Thoracic aorta (tissue), 2 donors: ENCODE measurements around the gene H2AZ1. TPM values are rescaled to one million over a fixed set of nuclear protein-coding genes. Genes with fewer than 3 reads are reported as not detected.

ENCODE experiments used
- ATAC-seq: fragments of 150-250 bp; one replicate; pipeline ENCODE4 v1.8.0; 2017; ENCODE audit warnings: low read depth; ENCODE audit not compliant: insufficient number of reproducible peaks, low FRiP score
- DNase-seq: peaks from one replicate; pipeline ENCODE4 v3.0.0-alpha.2; 2020; ENCODE audit warnings: low spot score
- H3K27ac ChIP-seq, 2 donors: fragments of 200-600 bp; sonication (generic); 1 replicate in 1 of 2; 2 replicates in 1 of 2; pipeline ENCODE4 v1.5.1; 2016; ENCODE audit warnings: mild to moderate bottlenecking in 2 of 2, moderate library complexity in 2 of 2
- H3K27me3 ChIP-seq: fragments of 200-600 bp; sonication (generic); replicated peaks from 2 replicates; pipeline ENCODE4 v1.6.0; 2016; ENCODE audit warnings: mild to moderate bottlenecking; ENCODE audit not compliant: insufficient read depth
- H3K36me3 ChIP-seq: fragments of 200-600 bp; sonication (generic); one replicate; pipeline ENCODE4 v1.5.1; 2016
- H3K4me1 ChIP-seq, 2 donors: fragments of 200-600 bp; sonication (generic); 1 replicate in 1 of 2; 2 replicates in 1 of 2; pipeline versions ENCODE4 v1.5.1 to v1.6.0; 2016; ENCODE audit warnings: low read depth in 2 of 2, mild to moderate bottlenecking in 1 of 2; ENCODE audit not compliant: control insufficient read depth in 1 of 2
- H3K4me3 ChIP-seq: fragments of 200-600 bp; sonication (generic); 2 replicates; pipeline ENCODE4 v1.5.1; 2016; ENCODE audit warnings: mild to moderate bottlenecking
- H3K9me3 ChIP-seq: fragments of 200-600 bp; sonication (generic); 2 replicates; pipeline ENCODE4 v1.5.1; 2016
- CTCF ChIP-seq: fragments of 200-600 bp; sonication (generic); IDR thresholded peaks from one replicate; pipeline ENCODE4 v1.5.1; 2019; ENCODE audit warnings: antibody characterized with exemption
- total RNA-seq, 2 donors: library from RNA; depleted of rRNA; stranded (reverse); fragments of >200 nt; gene quantifications; one replicate each; pipeline versions ENCODE4 v1.1.0 to v1.2.3, GENCODE V29; 2016

H2AZ1 gene
- total RNA-seq, 2 donors from 2014 or later, result 65.3 to 115 TPM

- Histone ChIP-seq H3K27me3 (no peaks in the 10 kb centered on the region), H3K36me3 (peaks cover 14% of the 10 kb centered on the region), H3K4me1 (no peaks in the 10 kb centered on the region), H3K27ac (no peak overlapping the region), H3K4me3 (no peak overlapping the region), H3K9me3 (no peaks in the 10 kb centered on the region)
- TF ChIP-seq CTCF, result no peak
- ATAC-seq (no peak), DNase-seq (no peak)
Measured at GRCh38 chr4:99921174-99921573, 28.9 kb downstream of the H2AZ1 start.

GRCh38 chr4:99918656-99919055, 31.4 kb downstream of the H2AZ1 start:
- Histone ChIP-seq H3K27ac (no peak overlapping the region), H3K4me3 (no peak overlapping the region), H3K36me3 (peaks cover 18% of the 10 kb centered on the region), H3K4me1 (no peaks in the 10 kb centered on the region), H3K9me3 (no peaks in the 10 kb centered on the region), H3K27me3 (no peaks in the 10 kb centered on the region)
- TF ChIP-seq CTCF, result no peak
- DNase-seq (no peak), ATAC-seq (no peak)

GRCh38 chr4:99917575-99917974, 32.5 kb downstream of the H2AZ1 start:
- Histone ChIP-seq H3K4me3 (no peak overlapping the region), H3K27me3 (no peaks in the 10 kb centered on the region), H3K36me3 (peaks cover 16% of the 10 kb centered on the region), H3K27ac (no peak overlapping the region), H3K4me1 (no peaks in the 10 kb centered on the region), H3K9me3 (no peaks in the 10 kb centered on the region)
- DNase-seq (no peak), ATAC-seq (no peak)
- no peak for TF ChIP-seq CTCF

- DNase-seq, result no peak
- Histone ChIP-seq H3K36me3 (peaks cover 16% of the 10 kb centered on the region), H3K4me3 (no peak overlapping the region)
Measured at GRCh38 chr4:99915449-99915848, 34.6 kb downstream of the H2AZ1 start.

More at GRCh38 chr4:99915449-99915848, 34.6 kb downstream of the H2AZ1 start:
- no peak for TF ChIP-seq CTCF
- ATAC-seq, result no peak
- H3K27me3 ChIP-seq, result no peaks in the 10 kb centered on the region
- H3K4me1 ChIP-seq, result no peaks in the 10 kb centered on the region
- H3K9me3 ChIP-seq, result no peaks in the 10 kb centered on the region
- no peak overlapping the region for H3K27ac ChIP-seq

Other genes with a start within 250 kb of the H2AZ1 start
- gene DAPP1, start 133.4 kb downstream of the H2AZ1 start, total RNA-seq, result 1 to 10 TPM; 1.6 TPM
- gene LAMTOR3, start 55.8 kb downstream of the H2AZ1 start, total RNA-seq, result 10 to 100 TPM; 28.4 to 29.5 TPM
- 10 to 100 TPM; 32.6 to 58.2 TPM for gene DNAJB14, start 3.7 kb downstream of the H2AZ1 start, total RNA-seq
- 1 to 10 TPM; 1.6 to 1.8 TPM for gene DDIT4L, start 240.2 kb upstream of the H2AZ1 start, total RNA-seq